Activated naive CD4-positive, alpha-beta T cell treated with anti-CD3 and anti-CD28 coated beads, Interleukin-2, amount 50 U/mL, for 72 hours (primary cell): Measurements from ENCODE around the gene ZFAND6. TPM values are rescaled to one million over a fixed set of nuclear protein-coding genes. Genes with fewer than 3 reads are reported as not detected.
"Not testable (repeated sequence)": the region's sequence is repeated elsewhere in the genome, so short reads cannot be mapped to it uniquely, and the experiment has no call there.

Experiments
- ATAC-seq, 2 donors: fragments of 150-1000 bp; cut with Tn5 transposase; 2 replicates each; pipeline ENCODE4 v1.10.0; 2021; ENCODE audit warnings: mild to moderate bottlenecking in 2 of 2, moderate library complexity in 2 of 2
- DNase-seq, 2 donors: peaks; one replicate each; pipeline ENCODE4 v3.0.0; 2021 to 2022; ENCODE audit warnings: low spot score in 2 of 2
- H3K27ac Mint-ChIP-seq, 2 donors: one replicate each; pipeline ENCODE4 v1.8.0; 2022; ENCODE audit warnings: mild to moderate bottlenecking in 2 of 2, mixed read lengths in 2 of 2
- H3K36me3 Mint-ChIP-seq, 2 donors: one replicate each; pipeline ENCODE4 v1.8.0; 2022; ENCODE audit warnings: mixed read lengths in 2 of 2
- H3K9me3 Mint-ChIP-seq, 2 donors: one replicate each; pipeline ENCODE4 v1.8.0; 2022; ENCODE audit warnings: mixed read lengths in 2 of 2
- total RNA-seq, 2 donors: library from RNA; stranded (reverse); gene quantifications; one replicate each; pipeline ENCODE4 v1.2.3, GENCODE V29; 2022

Gene ZFAND6
- total RNA-seq, 2 donors from 2014 or later = 35.8 to 42.4 TPM

- Mint-ChIP-seq H3K9me3 (no peaks in the 10 kb centered on the region), H3K36me3 (no peaks in the 10 kb centered on the region), H3K27ac (peak overlapping the region; percentile 41 to 66)
- DNase-seq = no peak
- peak; percentile 69 to 98 for ATAC-seq
Observed at GRCh38 chr15:80072285-80072994, 13.0 kb downstream of the ZFAND6 start.

DNA sequence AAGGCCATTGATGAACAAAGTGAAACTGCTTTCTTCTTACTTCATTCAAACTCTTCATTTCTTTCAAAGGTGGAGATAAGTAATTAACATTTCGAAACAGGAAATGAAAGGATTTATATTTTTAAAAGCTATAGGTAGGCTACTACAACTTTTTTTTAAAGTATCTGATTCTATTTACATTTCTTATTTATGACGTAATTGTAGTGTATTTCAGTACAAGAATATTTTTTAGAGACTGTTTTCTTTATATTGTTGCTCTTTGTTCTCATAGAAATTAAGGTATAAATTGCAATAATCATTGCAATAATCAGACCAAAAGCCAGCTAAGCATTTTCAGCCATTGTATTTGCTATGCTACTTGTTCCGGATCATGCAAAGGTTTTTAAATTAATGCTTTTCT, 13.7 kb downstream of the ZFAND6 start:
- Mint-ChIP-seq H3K9me3 (no peaks in the 10 kb centered on the region), H3K27ac (no peak overlapping the region), H3K36me3 (no peaks in the 10 kb centered on the region)
- DNase-seq (no peak), ATAC-seq (no peak)

DNA sequence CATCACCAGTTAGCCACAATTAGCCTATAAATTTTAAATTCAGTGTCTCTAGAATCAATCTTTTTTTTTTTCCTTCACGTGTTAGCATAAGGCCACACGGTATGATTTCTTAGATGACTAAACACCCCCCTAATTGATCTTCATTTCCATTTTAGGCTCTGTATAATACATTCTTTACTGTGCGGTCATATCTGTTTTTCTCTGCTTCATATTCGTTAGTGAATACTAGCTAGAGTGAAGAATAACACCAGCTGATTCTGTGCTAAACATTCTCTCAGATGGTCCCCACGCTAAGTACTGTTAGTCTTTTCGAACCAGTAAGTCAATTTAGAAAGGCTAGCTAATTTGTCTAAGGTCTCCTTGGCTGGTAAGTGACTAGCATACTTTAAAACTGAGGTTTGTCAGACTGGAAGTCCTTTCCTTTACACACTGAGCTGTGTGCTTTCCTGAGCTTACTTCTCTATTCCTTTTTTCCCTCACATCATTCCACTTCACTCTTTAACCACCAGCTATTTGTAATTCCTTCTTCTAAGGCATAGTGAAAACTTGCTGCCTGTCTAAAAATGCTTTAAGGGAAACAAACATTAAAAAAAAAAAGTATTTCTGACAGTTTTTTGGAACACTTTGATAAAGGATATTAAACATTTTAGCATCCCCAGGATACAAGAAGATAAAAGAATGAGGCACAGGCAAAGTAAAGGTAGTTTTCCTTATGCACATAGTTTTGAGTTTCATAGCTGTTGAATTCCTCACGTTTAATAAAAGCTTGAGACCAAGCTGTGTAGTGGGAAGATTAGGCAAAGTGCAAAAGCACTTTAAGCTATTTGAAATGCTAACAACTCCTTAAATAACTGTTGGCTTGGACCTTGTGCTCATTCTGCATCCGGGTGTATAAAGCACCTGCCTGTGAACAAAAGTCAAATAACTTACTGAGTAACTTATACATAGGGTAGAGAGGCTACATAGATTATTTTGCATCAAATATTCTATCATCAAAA, 17.1 kb downstream of the ZFAND6 start:
- DNase-seq (no peak), ATAC-seq (no peak)
- no peak overlapping the region for H3K27ac Mint-ChIP-seq
- no peaks in the 10 kb centered on the region for H3K36me3 Mint-ChIP-seq
- no peaks in the 10 kb centered on the region for H3K9me3 Mint-ChIP-seq

DNA sequence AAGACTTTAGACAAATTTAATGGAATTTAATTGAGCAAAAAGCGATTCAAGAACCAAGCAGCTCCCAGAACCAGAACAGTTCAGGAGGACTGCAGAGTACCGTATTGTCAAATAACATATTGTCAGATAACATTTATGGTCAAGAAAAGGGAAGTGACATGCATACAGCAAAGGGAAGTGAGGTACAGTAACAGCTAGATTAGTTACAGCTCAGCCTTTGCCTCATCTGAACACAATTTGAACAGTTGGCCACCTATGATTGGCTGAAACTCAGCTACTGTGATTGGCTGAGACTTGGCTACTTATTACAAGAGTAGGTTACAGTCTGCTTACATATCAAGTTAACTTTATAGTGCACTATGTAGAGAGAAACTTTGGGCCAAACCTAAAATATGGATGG, 21.9 kb downstream of the ZFAND6 start:
- Mint-ChIP-seq H3K9me3 (no peaks in the 10 kb centered on the region), H3K36me3 (no peaks in the 10 kb centered on the region), H3K27ac (no peak overlapping the region)
- ATAC-seq = no peak
- DNase-seq = no peak

- Mint-ChIP-seq H3K9me3 (no peaks in the 10 kb centered on the region), H3K27ac (peak overlapping the region in 1 of 2 donors; percentile 3), H3K36me3 (peaks cover 0 to 18% of the 10 kb centered on the region in 2 donors)
- ATAC-seq = no peak
- no peak for DNase-seq
Observed at GRCh38 chr15:80087104-80087503, 27.6 kb downstream of the ZFAND6 start.

DNA sequence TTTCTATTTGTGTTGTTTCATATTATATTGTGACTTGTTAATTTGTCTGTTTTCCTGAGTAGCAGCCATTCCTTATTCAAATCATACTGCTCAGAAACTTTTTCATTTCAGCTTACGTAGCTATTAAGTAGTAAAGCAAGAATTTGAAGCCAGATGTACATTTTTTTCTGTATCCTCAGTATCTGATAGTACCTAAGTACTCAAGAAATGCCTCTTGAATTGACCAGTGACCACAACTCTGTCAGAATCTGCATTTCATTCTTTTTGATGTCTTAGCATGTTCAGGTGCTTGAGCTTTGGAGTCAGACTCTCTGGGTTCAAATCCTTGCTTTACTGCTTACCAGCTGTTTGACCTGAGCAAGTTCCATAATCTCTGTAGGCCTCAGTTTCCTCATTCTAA, 30.6 kb downstream of the ZFAND6 start:
- Mint-ChIP-seq H3K36me3 (peaks cover 0 to 18% of the 10 kb centered on the region in 2 donors), H3K27ac (no peak overlapping the region), H3K9me3 (no peaks in the 10 kb centered on the region)
- ATAC-seq = no peak
- DNase-seq = no peak

- Mint-ChIP-seq H3K9me3 (no peaks in the 10 kb centered on the region), H3K27ac (no peak overlapping the region), H3K36me3 (peaks cover 0 to 18% of the 10 kb centered on the region in 2 donors)
- ATAC-seq (no peak), DNase-seq (no peak)
Observed at GRCh38 chr15:80090879-80091503, 31.5 kb downstream of the ZFAND6 start.

- no peak for DNase-seq
- H3K27ac Mint-ChIP-seq = peak overlapping the region; percentile 11 to 50
- peak; percentile 49 for ATAC-seq
- peaks cover 0 to 13% of the 10 kb centered on the region in 2 donors for H3K36me3 Mint-ChIP-seq
- no peaks in the 10 kb centered on the region for H3K9me3 Mint-ChIP-seq
Observed at GRCh38 chr15:80093854-80094418, 34.5 kb downstream of the ZFAND6 start.

- H3K9me3 Mint-ChIP-seq = no peaks in the 10 kb centered on the region
- H3K36me3 Mint-ChIP-seq = peaks cover 0 to 5% of the 10 kb centered on the region in 2 donors
- no peak overlapping the region for H3K27ac Mint-ChIP-seq
- no peak for DNase-seq
- no peak for ATAC-seq
Observed at GRCh38 chr15:80095511-80095910, 36.0 kb downstream of the ZFAND6 start.

DNA sequence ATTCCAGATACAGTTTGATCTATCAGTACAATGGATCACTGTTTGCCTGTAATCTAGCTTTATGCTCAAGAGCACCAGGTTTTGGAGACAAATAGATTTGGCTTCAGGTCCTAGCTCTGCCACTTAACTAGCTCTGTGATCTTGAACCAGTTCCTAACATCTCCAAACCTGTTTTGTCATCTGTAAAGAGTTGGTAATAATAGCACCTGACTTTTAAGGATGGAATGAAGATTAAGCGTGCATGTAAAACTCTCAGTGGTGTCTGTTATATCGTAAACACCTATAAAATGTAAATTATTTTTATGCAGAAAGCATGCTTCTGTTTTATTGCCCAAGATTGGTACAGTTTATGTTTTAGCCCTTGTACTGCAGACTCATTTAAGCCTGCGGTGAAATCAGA, 36.5 kb downstream of the ZFAND6 start:
- no peak for DNase-seq
- Mint-ChIP-seq H3K27ac (no peak overlapping the region), H3K9me3 (no peaks in the 10 kb centered on the region), H3K36me3 (peaks cover 0 to 2% of the 10 kb centered on the region in 2 donors)
- ATAC-seq = no peak

DNA sequence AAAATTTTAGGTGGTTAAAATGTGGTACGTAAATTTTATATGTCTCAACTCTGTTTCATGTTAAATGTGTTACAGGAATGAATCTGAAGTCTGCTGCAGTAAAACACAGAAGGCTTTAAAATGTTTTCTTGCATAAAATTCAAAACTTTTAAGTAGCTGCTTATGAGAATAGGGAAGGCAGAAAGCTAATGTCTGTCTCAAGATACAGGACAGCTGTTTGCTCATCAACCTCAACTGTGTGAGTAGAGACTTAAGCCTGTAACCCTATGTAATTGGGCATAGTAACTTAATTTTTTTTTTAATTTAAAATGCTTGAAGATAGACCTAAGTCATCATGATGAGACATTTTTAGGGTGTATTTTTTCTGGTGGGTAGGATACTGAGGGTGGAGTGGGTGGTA, 38.9 kb downstream of the ZFAND6 start:
- H3K9me3 Mint-ChIP-seq = no peaks in the 10 kb centered on the region
- no peak overlapping the region for H3K27ac Mint-ChIP-seq
- H3K36me3 Mint-ChIP-seq = no peaks in the 10 kb centered on the region
- no peak for ATAC-seq
- no peak for DNase-seq

- ATAC-seq = no peak
- DNase-seq = no peak
- no peaks in the 10 kb centered on the region for H3K36me3 Mint-ChIP-seq
- no peaks in the 10 kb centered on the region for H3K9me3 Mint-ChIP-seq
- H3K27ac Mint-ChIP-seq = peak overlapping the region in 1 of 2 donors; percentile 48
Observed at GRCh38 chr15:80099241-80099640, 39.8 kb downstream of the ZFAND6 start.

DNA sequence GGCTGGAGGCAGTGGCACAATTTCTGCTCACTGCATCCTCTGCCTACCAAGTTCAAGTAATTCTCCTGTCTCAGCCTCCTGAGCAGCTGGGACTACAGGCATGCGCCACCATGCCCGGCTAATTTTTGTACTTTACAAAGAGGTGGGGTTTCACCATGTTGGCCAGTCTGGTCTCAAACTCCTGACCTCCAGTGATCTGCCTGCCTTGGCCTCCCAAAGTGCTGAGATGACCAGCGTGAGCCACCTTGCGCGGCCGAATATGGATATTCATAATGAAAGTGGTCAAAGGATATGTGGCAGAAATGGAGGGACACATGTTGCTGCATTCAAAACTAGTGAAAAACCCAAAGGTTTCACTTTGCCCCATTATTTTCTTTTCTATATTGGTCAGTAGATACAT, 40.2 kb downstream of the ZFAND6 start:
- H3K27ac Mint-ChIP-seq = peak overlapping the region in 1 of 2 donors; percentile 48
- H3K36me3 Mint-ChIP-seq, H3K9me3 Mint-ChIP-seq, DNase-seq, ATAC-seq: not testable (repeated sequence)

DNA sequence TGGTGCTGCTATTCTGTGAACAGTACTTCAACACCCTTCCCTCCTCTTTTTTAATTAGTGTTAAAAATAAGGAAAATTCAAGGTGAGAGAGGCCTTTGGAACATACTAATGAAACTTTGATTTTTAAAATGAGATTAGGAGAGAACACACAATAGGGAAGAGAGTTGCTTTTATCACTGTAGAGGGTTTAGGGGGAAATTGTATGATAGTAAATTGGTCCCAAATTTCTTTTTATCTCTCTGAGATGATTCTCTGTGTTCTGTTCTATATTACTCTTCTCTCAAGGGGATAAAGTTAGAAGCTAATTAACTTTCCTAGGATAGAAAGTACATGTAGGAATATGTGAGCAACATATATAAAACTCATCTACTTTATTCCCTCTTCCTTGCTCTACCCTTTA, 40.8 kb downstream of the ZFAND6 start:
- Mint-ChIP-seq H3K27ac (no peak overlapping the region), H3K9me3 (no peaks in the 10 kb centered on the region), H3K36me3 (no peaks in the 10 kb centered on the region)
- no peak for DNase-seq
- ATAC-seq = no peak

DNA sequence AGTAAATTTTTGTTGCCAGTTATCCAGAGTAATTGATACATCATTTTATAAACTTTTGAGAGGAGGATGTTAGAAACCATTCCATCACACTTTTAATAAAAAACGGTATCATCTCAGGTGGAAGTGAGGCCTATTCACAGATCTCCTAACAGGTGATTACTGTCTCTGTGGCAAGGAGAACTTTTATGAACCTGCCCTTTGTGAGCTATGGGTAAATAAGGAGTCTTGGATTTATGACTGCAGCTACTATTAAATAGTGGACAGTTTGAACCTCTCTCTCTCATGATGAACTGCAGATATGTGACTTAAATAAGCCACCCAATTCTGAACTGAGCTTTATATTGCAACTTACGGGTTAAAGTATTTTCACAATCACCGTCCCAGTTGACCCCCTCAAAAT, 45.7 kb downstream of the ZFAND6 start:
- H3K9me3 Mint-ChIP-seq = no peaks in the 10 kb centered on the region
- DNase-seq (no peak), ATAC-seq (no peak)
- no peak overlapping the region for H3K27ac Mint-ChIP-seq
- peaks cover 0 to 5% of the 10 kb centered on the region in 2 donors for H3K36me3 Mint-ChIP-seq

DNA sequence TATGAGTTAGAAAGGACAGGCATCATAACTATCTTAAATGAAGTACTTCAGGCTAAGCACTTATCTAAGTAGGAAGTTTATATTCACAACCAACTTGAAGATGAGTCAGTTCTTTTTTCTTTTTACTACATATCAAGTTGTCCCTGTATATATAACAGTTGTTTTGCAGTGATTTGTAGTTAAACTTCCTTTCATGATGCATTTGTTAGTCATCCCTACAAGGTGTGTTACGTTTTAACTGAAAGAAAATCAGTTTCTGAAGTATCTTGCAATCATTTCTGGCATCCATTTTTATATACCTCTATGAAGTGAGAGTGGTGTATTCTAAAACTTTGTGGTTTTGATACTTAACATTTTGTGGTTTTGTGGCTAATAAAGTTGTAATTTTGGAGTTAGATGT, 46.1 kb downstream of the ZFAND6 start:
- no peak overlapping the region for H3K27ac Mint-ChIP-seq
- H3K9me3 Mint-ChIP-seq = no peaks in the 10 kb centered on the region
- DNase-seq (no peak), ATAC-seq (peak; percentile 47 to 99)
- H3K36me3 Mint-ChIP-seq = peaks cover 0 to 5% of the 10 kb centered on the region in 2 donors

DNA sequence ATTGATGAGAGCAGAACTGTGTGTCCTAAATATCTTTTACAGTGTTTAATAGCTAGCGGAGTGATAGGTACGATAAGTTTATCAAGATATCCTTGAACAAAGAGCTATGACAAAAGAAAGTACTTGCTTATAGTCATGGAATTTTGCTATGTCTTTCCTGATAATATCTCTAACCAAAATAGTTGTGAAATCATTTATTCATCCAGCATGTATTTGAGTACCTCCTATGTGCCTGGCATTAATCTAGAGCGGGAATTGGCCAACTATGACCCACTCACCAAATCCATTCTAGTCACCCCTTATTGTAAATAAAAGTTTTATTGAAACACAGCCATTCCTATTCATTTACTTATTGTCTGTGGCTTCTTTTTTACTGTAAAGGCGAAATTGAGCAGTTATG, 46.6 kb downstream of the ZFAND6 start:
- no peak for ATAC-seq
- Mint-ChIP-seq H3K27ac (no peak overlapping the region), H3K36me3 (peaks cover 0 to 5% of the 10 kb centered on the region in 2 donors), H3K9me3 (no peaks in the 10 kb centered on the region)
- no peak for DNase-seq
